ENCODE data around the gene KLHDC2. TPM values are rescaled to one million over a fixed set of nuclear protein-coding genes. Genes with fewer than 3 reads are reported as not detected.
"Not testable (repeated sequence)": the region's sequence is repeated elsewhere in the genome, so short reads cannot be mapped to it uniquely, and the experiment has no call there.

Gene KLHDC2
- total RNA-seq, 1 experiment from 2014 or later = 45.3 TPM

DNA sequence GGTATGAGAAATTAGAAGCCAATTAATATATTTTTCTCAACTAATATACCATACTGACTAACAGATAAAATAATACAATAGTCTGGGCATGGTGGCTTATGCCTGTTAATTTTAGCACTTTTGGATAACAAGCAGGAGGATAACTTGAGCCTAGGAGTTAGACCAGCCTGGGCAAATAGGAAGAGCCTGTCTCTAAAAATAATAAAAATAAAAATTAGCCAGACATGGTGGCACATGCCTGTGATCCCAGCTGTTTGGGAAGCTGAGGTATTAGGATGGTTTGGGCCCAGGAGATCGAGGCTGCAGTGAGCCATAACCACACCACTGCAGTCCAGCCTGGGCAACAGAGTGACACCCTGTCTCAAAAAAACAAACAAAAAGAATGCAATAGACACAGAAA lies 24.7 kb downstream of the KLHDC2 start:
- intact Hi-C loops (cut with micrococcal nuclease; ENCODE audit: unreplicated experiment) = no loop called here
- TF ChIP-seq, protein P1, sequence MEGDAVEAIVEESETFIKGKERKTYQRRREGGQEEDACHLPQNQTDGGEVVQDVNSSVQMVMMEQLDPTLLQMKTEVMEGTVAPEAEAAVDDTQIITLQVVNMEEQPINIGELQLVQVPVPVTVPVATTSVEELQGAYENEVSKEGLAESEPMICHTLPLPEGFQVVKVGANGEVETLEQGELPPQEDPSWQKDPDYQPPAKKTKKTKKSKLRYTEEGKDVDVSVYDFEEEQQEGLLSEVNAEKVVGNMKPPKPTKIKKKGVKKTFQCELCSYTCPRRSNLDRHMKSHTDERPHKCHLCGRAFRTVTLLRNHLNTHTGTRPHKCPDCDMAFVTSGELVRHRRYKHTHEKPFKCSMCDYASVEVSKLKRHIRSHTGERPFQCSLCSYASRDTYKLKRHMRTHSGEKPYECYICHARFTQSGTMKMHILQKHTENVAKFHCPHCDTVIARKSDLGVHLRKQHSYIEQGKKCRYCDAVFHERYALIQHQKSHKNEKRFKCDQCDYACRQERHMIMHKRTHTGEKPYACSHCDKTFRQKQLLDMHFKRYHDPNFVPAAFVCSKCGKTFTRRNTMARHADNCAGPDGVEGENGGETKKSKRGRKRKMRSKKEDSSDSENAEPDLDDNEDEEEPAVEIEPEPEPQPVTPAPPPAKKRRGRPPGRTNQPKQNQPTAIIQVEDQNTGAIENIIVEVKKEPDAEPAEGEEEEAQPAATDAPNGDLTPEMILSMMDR (conservative IDR thresholded peaks at IDR 0.05) = no peak
- TF ChIP-seq EZH2 (IDR thresholded peaks at IDR 0.05; ENCODE audit: low read depth) = no peak
- H3K4me1 ChIP-seq (replicated peaks; ENCODE audit: insufficient read depth) = no peaks in the 10 kb centered on the region
- no peak overlapping the region for H3K4me2 ChIP-seq
- no TSS peak for BruUV-seq (replicated peaks)
- H3K9me2 ChIP-seq (ENCODE audit: insufficient read depth) = no peaks in the 10 kb centered on the region
- H3K27ac ChIP-seq = no peak overlapping the region
- H3K36me3 ChIP-seq (ENCODE audit: low read depth) = peaks cover 42% of the 10 kb centered on the region
- H3K9me3 ChIP-seq (ENCODE audit: insufficient read depth, low read depth) = no peaks in the 10 kb centered on the region
- peaks cover 28% of the 10 kb centered on the region for H3F3A ChIP-seq (ENCODE audit: insufficient read depth, low read depth)
- H4K20me1 ChIP-seq (ENCODE audit: insufficient read depth) = peaks cover 8% of the 10 kb centered on the region; the same call in 1 of the 2 replicates
- H3K27me3 ChIP-seq (ENCODE audit: insufficient read depth, low read depth) = no peaks in the 10 kb centered on the region
- no peak for DNase-seq
- H2AFZ ChIP-seq = no peak overlapping the region
- no peak overlapping the region for H3K4me3 ChIP-seq
- ChIA-PET CTCF (no interaction called here), POLR2A (ENCODE audit: unreplicated experiment) (no interaction called here)
- H3K79me2 ChIP-seq (ENCODE audit: low read depth) = 0 out of 2 replicates have a peak, but pooled peaks cover 3% of the 10 kb centered on the region

DNA sequence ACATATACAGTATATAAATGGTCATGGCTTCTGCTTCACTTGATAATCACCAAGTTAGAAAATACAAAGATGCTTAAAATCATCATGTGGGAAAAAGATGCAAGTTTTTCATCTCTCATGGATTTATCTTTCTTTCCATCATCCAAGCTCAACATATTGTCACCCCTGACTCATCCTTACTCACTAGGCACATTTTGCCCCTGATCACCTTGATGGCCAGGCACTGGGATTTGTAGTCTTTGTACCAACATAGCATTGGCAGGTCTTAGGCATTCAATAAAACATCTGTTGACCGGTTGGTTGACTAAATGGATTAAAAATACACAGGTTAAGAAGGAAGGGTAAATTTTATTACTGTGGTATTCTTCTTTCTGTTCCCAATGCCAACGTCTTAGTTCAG lies 28.1 kb downstream of the KLHDC2 start:
- peaks cover 56% of the 10 kb centered on the region for H3K36me3 ChIP-seq (ENCODE audit: low read depth)
- H3K79me2 ChIP-seq (ENCODE audit: low read depth) = no peaks in the 10 kb centered on the region
- H3K27ac ChIP-seq = no peak overlapping the region
- BruUV-seq (replicated peaks) = no TSS peak
- TF ChIP-seq, protein P1 (conservative IDR thresholded peaks at IDR 0.05) = no peak
- TF ChIP-seq EZH2 (IDR thresholded peaks at IDR 0.05; ENCODE audit: low read depth) = no peak
- POLR2A ChIA-PET (ENCODE audit: unreplicated experiment) = no interaction called here
- DNase-seq = no peak
- intact Hi-C loops (cut with micrococcal nuclease; ENCODE audit: unreplicated experiment) = no loop called here
- H3K9me3 ChIP-seq (ENCODE audit: insufficient read depth, low read depth) = no peaks in the 10 kb centered on the region
- H3K27me3 ChIP-seq (ENCODE audit: insufficient read depth, low read depth) = no peaks in the 10 kb centered on the region
- CTCF ChIA-PET = no interaction called here
- H3K4me1 ChIP-seq (replicated peaks; ENCODE audit: insufficient read depth) = no peaks in the 10 kb centered on the region
- no peak overlapping the region for H2AFZ ChIP-seq
- no peaks in the 10 kb centered on the region for H3K9me2 ChIP-seq (ENCODE audit: insufficient read depth)
- no peak overlapping the region for H3K4me3 ChIP-seq
- H3K4me2 ChIP-seq = no peak overlapping the region
- peaks cover 20% of the 10 kb centered on the region; the same call in 1 of the 2 replicates for H3F3A ChIP-seq (ENCODE audit: insufficient read depth, low read depth)
- peaks cover 10% of the 10 kb centered on the region; the same call in 1 of the 2 replicates for H4K20me1 ChIP-seq (ENCODE audit: insufficient read depth)

GRCh38 chr14:49808780-49809179 lies 40.8 kb downstream of the KLHDC2 start:
- Histone ChIP-seq H3K9me2 (ENCODE audit: insufficient read depth) (no peaks in the 10 kb centered on the region), H3K4me2 (no peak overlapping the region), H3K9me3 (ENCODE audit: insufficient read depth, low read depth) (no peaks in the 10 kb centered on the region), H3K36me3 (ENCODE audit: low read depth) (peaks cover 57% of the 10 kb centered on the region), H3K4me1 (replicated peaks; ENCODE audit: insufficient read depth) (no peaks in the 10 kb centered on the region), H2AFZ (no peak overlapping the region), H3K27me3 (ENCODE audit: insufficient read depth, low read depth) (no peaks in the 10 kb centered on the region), H3K79me2 (ENCODE audit: low read depth) (0 out of 2 replicates have a peak, but pooled peaks cover 3% of the 10 kb centered on the region), H4K20me1 (ENCODE audit: insufficient read depth) (no peaks in the 10 kb centered on the region), H3F3A (ENCODE audit: insufficient read depth, low read depth) (peaks cover 17% of the 10 kb centered on the region), H3K4me3 (no peak overlapping the region), H3K27ac (no peak overlapping the region)
- no peak for TF ChIP-seq EZH2 (IDR thresholded peaks at IDR 0.05; ENCODE audit: low read depth)
- TF ChIP-seq, protein P1 (conservative IDR thresholded peaks at IDR 0.05) = no peak
- ChIA-PET POLR2A (ENCODE audit: unreplicated experiment) (no interaction called here), CTCF (no interaction called here)
- intact Hi-C loops (cut with micrococcal nuclease; ENCODE audit: unreplicated experiment) = no loop called here
- DNase-seq = no peak
- no TSS peak for BruUV-seq (replicated peaks)

- H2AFZ ChIP-seq; H3K9me3 ChIP-seq (ENCODE audit: insufficient read depth, low read depth); H4K20me1 ChIP-seq (ENCODE audit: insufficient read depth); H3K27me3 ChIP-seq (ENCODE audit: insufficient read depth, low read depth); BruUV-seq (replicated peaks); H3K79me2 ChIP-seq (ENCODE audit: low read depth); CTCF ChIA-PET; H3K4me3 ChIP-seq; DNase-seq; H3K4me2 ChIP-seq; H3K27ac ChIP-seq; H3K9me2 ChIP-seq (ENCODE audit: insufficient read depth); POLR2A ChIA-PET (ENCODE audit: unreplicated experiment); intact Hi-C loops (cut with micrococcal nuclease; ENCODE audit: unreplicated experiment); H3K4me1 ChIP-seq (replicated peaks; ENCODE audit: insufficient read depth); H3F3A ChIP-seq (ENCODE audit: insufficient read depth, low read depth): not testable (repeated sequence)
- peaks cover 51% of the 10 kb centered on the region for H3K36me3 ChIP-seq (ENCODE audit: low read depth)
These were observed 48.2 kb downstream of the KLHDC2 start for GRCh38 chr14:49816118-49816517.
